Measurements from ENCODE around the gene RPL22.
"Not testable (repeated sequence)": the region's sequence is repeated elsewhere in the genome, so short reads cannot be mapped to it uniquely, and the experiment has no call there.

Gene RPL22

GRCh38 chr1:6233376-6233775 is 34.0 kb upstream of the RPL22 start:
- no peak for DNase-seq

- DNase-seq, result no peak
Measured at GRCh38 chr1:6225651-6226050, 26.3 kb upstream of the RPL22 start.

- DNase-seq, result no peak
Measured at GRCh38 chr1:6224718-6225117, 25.3 kb upstream of the RPL22 start.

GRCh38 chr1:6223617-6224016 is 24.2 kb upstream of the RPL22 start:
- DNase-seq, result no peak

- DNase-seq, result no peak
Measured at GRCh38 chr1:6222636-6223035, 23.2 kb upstream of the RPL22 start.

- DNase-seq, result peak in 1 of 2 experiments; percentile 55
Measured at GRCh38 chr1:6221210-6221784, 21.9 kb upstream of the RPL22 start.

- DNase-seq, result no peak
Measured at GRCh38 chr1:6220236-6220635, 20.8 kb upstream of the RPL22 start.

GRCh38 chr1:6219641-6220040 is 20.2 kb upstream of the RPL22 start:
- DNase-seq, result not testable (repeated sequence)

- DNase-seq, result peak; percentile 17 to 49
Measured at GRCh38 chr1:6218375-6219164, 19.2 kb upstream of the RPL22 start.

- DNase-seq, result no peak
Measured at GRCh38 chr1:6212193-6212959, 13.0 kb upstream of the RPL22 start.

GRCh38 chr1:6211731-6212130 is 12.3 kb upstream of the RPL22 start:
- no peak for DNase-seq

GRCh38 chr1:6210591-6211355 is 11.4 kb upstream of the RPL22 start:
- DNase-seq, result no peak

GRCh38 chr1:6209661-6210580 is 10.5 kb upstream of the RPL22 start:
- no peak for DNase-seq

GRCh38 chr1:6208723-6209660 is 9.6 kb upstream of the RPL22 start:
- no peak for DNase-seq

- DNase-seq, result no peak
Measured at GRCh38 chr1:6207921-6208320, 8.5 kb upstream of the RPL22 start.

- no peak for DNase-seq
Measured at GRCh38 chr1:6207075-6207885, 7.9 kb upstream of the RPL22 start.

GRCh38 chr1:6206520-6206855 is 7.1 kb upstream of the RPL22 start:
- DNase-seq, result no peak

GRCh38 chr1:6205849-6206519 is 6.6 kb upstream of the RPL22 start, which contains the start of gene RNF207:
TSS of gene RNF207 (plus strand) at chr1:6206119. CDS start at chr1:6206536, 417 bp downstream.
- DNase-seq, result no peak

GRCh38 chr1:6202256-6202655 is 2.9 kb upstream of the RPL22 start:
- no peak for DNase-seq
